ENCODE results near the gene PLCL2. TPM values are rescaled to one million over a fixed set of nuclear protein-coding genes. Genes with fewer than 3 reads are reported as not detected.

Gene PLCL2
- total RNA-seq, 1 donor from 2014 or later = 26.4 TPM

DNA sequence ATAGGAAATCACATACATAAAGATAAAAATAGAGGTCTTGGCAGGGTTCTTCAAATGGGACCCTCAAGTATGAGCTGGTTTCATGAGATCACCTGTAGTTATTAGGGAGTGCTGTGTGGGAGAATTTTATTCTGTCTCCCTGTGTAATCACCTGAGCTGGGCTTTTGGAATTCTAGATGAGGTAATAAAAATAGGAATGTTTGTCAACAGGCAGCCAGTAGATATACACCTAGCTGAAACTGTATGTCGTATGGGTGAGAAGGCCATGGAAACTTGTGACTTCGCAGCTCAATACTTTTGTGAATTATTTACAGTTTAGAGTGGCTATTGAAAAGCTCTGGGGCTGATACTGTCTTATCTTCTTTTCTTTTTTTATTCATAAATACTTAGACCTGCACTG is 40.5 kb upstream of the PLCL2 start:
- H4K20me1 ChIP-seq (ENCODE audit: low read depth) = no peaks in the 10 kb centered on the region
- no peaks in the 10 kb centered on the region for H3K79me2 ChIP-seq (ENCODE audit: low read depth)
- peaks cover 16% of the 10 kb centered on the region for H3K4me1 ChIP-seq
- H3K27me3 ChIP-seq = no peaks in the 10 kb centered on the region
- peaks cover 17% of the 10 kb centered on the region for H3K4me1 Mint-ChIP-seq
- no peak overlapping the region for H3K4me3 ChIP-seq
- H3F3A ChIP-seq (ENCODE audit: low read depth) = no peaks in the 10 kb centered on the region
- H3K9me3 ChIP-seq (ENCODE audit: low read depth) = no peaks in the 10 kb centered on the region
- H3K36me3 ChIP-seq = no peaks in the 10 kb centered on the region
- H3K9ac ChIP-seq = no peak overlapping the region
- H3K27ac ChIP-seq = no peak overlapping the region
- H3K4me2 ChIP-seq = no peak overlapping the region
- TF ChIP-seq EZH2phosphoT487 (IDR thresholded peaks at IDR 0.05) (no peak), EZH2 (IDR thresholded peaks at IDR 0.05) (no peak)
- TF ChIP-seq, protein P1, sequence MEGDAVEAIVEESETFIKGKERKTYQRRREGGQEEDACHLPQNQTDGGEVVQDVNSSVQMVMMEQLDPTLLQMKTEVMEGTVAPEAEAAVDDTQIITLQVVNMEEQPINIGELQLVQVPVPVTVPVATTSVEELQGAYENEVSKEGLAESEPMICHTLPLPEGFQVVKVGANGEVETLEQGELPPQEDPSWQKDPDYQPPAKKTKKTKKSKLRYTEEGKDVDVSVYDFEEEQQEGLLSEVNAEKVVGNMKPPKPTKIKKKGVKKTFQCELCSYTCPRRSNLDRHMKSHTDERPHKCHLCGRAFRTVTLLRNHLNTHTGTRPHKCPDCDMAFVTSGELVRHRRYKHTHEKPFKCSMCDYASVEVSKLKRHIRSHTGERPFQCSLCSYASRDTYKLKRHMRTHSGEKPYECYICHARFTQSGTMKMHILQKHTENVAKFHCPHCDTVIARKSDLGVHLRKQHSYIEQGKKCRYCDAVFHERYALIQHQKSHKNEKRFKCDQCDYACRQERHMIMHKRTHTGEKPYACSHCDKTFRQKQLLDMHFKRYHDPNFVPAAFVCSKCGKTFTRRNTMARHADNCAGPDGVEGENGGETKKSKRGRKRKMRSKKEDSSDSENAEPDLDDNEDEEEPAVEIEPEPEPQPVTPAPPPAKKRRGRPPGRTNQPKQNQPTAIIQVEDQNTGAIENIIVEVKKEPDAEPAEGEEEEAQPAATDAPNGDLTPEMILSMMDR (IDR thresholded peaks at IDR 0.05) = no peak
- no peak overlapping the region for H2AFZ ChIP-seq (replicated peaks)
- no peaks in the 10 kb centered on the region for H3K27me3 Mint-ChIP-seq (ENCODE audit: insufficient read depth, low read depth)
- no peak overlapping the region for H3K27ac Mint-ChIP-seq
- DNase-seq (ENCODE audit: low spot score) = no peak
- no peak overlapping the region for H3K4me3 Mint-ChIP-seq
- no peaks in the 10 kb centered on the region for H3K36me3 Mint-ChIP-seq
- H3K9me3 Mint-ChIP-seq = no peaks in the 10 kb centered on the region

DNA sequence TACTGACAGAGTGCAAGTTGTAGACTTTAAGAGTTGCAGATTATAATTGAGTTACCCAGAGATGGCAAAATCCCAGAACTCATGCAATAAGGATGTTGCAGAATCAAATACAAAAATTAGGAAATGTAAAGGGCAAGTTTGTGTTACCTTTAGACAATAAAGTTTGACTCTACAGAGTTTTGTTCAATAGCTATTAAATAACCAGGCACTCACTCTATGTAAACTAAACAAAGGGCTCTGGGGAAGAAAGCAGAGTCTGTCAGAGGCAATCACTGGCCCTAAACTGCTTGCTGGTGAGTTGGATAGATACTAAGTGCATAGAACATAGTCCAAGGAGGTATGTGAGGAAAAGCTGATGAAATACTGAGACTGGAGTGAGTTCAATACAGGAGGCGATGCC is 40.0 kb upstream of the PLCL2 start:
- Mint-ChIP-seq H3K4me1 (peaks cover 22% of the 10 kb centered on the region), H3K4me3 (no peak overlapping the region), H3K27ac (no peak overlapping the region), H3K9me3 (no peaks in the 10 kb centered on the region), H3K27me3 (ENCODE audit: insufficient read depth, low read depth) (no peaks in the 10 kb centered on the region), H3K36me3 (no peaks in the 10 kb centered on the region)
- peaks cover 17% of the 10 kb centered on the region for H3K4me1 ChIP-seq
- no peak overlapping the region for H3K9ac ChIP-seq
- H3K9me3 ChIP-seq (ENCODE audit: low read depth) = no peaks in the 10 kb centered on the region
- no peak overlapping the region for H3K27ac ChIP-seq
- H3K79me2 ChIP-seq (ENCODE audit: low read depth) = no peaks in the 10 kb centered on the region
- no peaks in the 10 kb centered on the region for H3K27me3 ChIP-seq
- TF ChIP-seq EZH2 (IDR thresholded peaks at IDR 0.05) (no peak), EZH2phosphoT487 (IDR thresholded peaks at IDR 0.05) (no peak)
- TF ChIP-seq, protein P1 (IDR thresholded peaks at IDR 0.05) = no peak
- H3K4me2 ChIP-seq = no peak overlapping the region
- DNase-seq (ENCODE audit: low spot score) = no peak
- no peaks in the 10 kb centered on the region for H4K20me1 ChIP-seq (ENCODE audit: low read depth)
- H3F3A ChIP-seq (ENCODE audit: low read depth) = no peaks in the 10 kb centered on the region
- H3K4me3 ChIP-seq = no peak overlapping the region
- H2AFZ ChIP-seq (replicated peaks) = no peak overlapping the region
- H3K36me3 ChIP-seq = no peaks in the 10 kb centered on the region

DNA sequence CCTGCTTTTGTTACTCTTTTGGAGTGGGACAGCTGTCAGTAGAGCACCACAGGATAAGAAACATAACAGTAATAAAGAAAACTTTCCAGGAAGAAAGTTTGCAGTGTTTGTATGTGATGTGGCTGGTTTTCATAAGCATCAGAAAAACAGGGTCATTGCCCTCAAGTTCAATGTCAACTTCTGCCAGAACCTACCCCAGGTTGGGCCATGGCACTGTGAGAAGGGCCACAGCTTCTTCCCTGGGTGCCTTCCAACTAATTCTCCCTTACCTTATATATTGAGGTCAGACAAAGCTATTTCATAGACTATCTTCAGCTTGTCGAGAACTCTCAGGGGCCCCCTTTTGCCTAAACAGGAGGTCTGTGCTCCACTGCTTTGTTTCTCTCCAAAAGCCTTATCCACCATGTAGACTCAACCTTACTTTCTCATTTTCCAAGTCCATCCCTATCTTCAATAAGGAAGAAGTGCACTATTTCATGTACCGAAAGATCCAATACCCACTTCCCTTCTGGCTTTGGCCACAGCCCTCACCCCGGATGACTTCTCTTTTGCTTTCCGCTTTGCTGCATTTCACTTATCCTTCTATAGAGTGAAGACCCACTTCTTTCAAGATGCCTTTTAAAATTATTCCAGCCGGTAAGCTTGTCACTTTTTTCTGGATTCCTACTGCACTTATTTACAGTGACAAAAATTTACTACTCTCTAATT is 38.2 kb upstream of the PLCL2 start:
- no peaks in the 10 kb centered on the region for H3K36me3 ChIP-seq
- peaks cover 14% of the 10 kb centered on the region for H3K4me1 ChIP-seq
- no peak overlapping the region for H3K27ac ChIP-seq
- Mint-ChIP-seq H3K4me1 (peaks cover 21% of the 10 kb centered on the region), H3K36me3 (no peaks in the 10 kb centered on the region), H3K27me3 (ENCODE audit: insufficient read depth, low read depth) (no peaks in the 10 kb centered on the region), H3K9me3 (no peaks in the 10 kb centered on the region), H3K27ac (no peak overlapping the region), H3K4me3 (no peak overlapping the region)
- no peak overlapping the region for H3K4me2 ChIP-seq
- H3K9ac ChIP-seq = no peak overlapping the region
- no peaks in the 10 kb centered on the region for H3F3A ChIP-seq (ENCODE audit: low read depth)
- H3K9me3 ChIP-seq (ENCODE audit: low read depth) = no peaks in the 10 kb centered on the region
- DNase-seq (ENCODE audit: low spot score) = no peak
- no peak overlapping the region for H3K4me3 ChIP-seq
- TF ChIP-seq, protein P1 (IDR thresholded peaks at IDR 0.05) = no peak
- TF ChIP-seq EZH2phosphoT487 (IDR thresholded peaks at IDR 0.05) = no peak
- TF ChIP-seq EZH2 (IDR thresholded peaks at IDR 0.05) = no peak
- no peaks in the 10 kb centered on the region for H3K27me3 ChIP-seq
- no peaks in the 10 kb centered on the region for H3K79me2 ChIP-seq (ENCODE audit: low read depth)
- no peak overlapping the region for H2AFZ ChIP-seq (replicated peaks)
- no peaks in the 10 kb centered on the region for H4K20me1 ChIP-seq (ENCODE audit: low read depth)
